Kidney epithelial cell (primary cell): ENCODE data around the gene PDE2A. TPM values are rescaled to one million over a fixed set of nuclear protein-coding genes. Genes with fewer than 3 reads are reported as not detected.

Experiments
- DNase-seq: peaks from one replicate; pipeline ENCODE4 v3.0.0-alpha.2; 2010; ENCODE audit warnings: low read depth
- H3K27me3 ChIP-seq: 2 replicates; pipeline ENCODE4 v1.6.0; 2011; ENCODE audit warnings: low read length; ENCODE audit not compliant: control insufficient read depth, insufficient read depth
- H3K36me3 ChIP-seq: 2 replicates; pipeline ENCODE4 v1.5.1; 2011; ENCODE audit warnings: low read length; ENCODE audit not compliant: control insufficient read depth, insufficient read depth
- H3K4me3 ChIP-seq: 2 replicates; pipeline ENCODE4 v1.5.1; 2011; ENCODE audit warnings: low read depth, mild to moderate bottlenecking, control low read depth, low read length
- total RNA-seq: library from RNA; depleted of rRNA; stranded (reverse); fragments of >200 nt; gene quantifications from 2 replicates; pipeline ENCODE4 v1.2.3, GENCODE V29; 2015
- TF ChIP-seq, protein P1 (sequence below): IDR thresholded peaks from 2 replicates; pipeline ENCODE4 v1.5.1; 2011; ENCODE audit warnings: mild to moderate bottlenecking, moderate library complexity, low read length, control low read depth, inconsistent platforms; ENCODE audit not compliant: insufficient read depth, poor library complexity, severe bottlenecking

PDE2A gene
- total RNA-seq, 1 donor from 2014 or later, result 4.3 TPM

DNA sequence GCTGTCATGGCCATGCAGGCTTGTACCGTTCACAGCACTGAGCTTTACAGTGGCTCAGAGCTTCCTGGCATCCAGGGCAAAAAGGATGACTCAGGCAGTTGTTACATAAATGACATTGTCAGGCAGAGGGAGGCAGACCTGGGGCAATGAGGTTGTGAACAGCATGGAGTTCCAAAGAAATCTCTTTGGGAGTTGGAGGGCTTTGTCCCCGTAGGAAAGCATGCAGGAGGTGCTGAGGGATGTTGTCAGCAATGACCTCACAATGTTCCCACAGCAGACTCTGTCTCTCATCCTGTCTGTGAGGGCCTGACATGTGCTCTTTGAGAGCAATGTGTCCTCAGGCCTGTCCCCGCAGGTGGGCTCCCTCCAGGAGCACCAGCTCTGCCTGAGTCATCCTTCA lies 25.9 kb upstream of the PDE2A start:
- Histone ChIP-seq H3K36me3 (peaks cover under 1% of the 10 kb centered on the region), H3K4me3 (no peak overlapping the region), H3K27me3 (no peaks in the 10 kb centered on the region)
- TF ChIP-seq, protein P1, sequence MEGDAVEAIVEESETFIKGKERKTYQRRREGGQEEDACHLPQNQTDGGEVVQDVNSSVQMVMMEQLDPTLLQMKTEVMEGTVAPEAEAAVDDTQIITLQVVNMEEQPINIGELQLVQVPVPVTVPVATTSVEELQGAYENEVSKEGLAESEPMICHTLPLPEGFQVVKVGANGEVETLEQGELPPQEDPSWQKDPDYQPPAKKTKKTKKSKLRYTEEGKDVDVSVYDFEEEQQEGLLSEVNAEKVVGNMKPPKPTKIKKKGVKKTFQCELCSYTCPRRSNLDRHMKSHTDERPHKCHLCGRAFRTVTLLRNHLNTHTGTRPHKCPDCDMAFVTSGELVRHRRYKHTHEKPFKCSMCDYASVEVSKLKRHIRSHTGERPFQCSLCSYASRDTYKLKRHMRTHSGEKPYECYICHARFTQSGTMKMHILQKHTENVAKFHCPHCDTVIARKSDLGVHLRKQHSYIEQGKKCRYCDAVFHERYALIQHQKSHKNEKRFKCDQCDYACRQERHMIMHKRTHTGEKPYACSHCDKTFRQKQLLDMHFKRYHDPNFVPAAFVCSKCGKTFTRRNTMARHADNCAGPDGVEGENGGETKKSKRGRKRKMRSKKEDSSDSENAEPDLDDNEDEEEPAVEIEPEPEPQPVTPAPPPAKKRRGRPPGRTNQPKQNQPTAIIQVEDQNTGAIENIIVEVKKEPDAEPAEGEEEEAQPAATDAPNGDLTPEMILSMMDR, result no peak
- no peak for DNase-seq

- Histone ChIP-seq H3K36me3 (peaks cover 7% of the 10 kb centered on the region), H3K4me3 (no peak overlapping the region), H3K27me3 (no peaks in the 10 kb centered on the region)
- TF ChIP-seq, protein P1, result no peak
- DNase-seq, result no peak
Measured at GRCh38 chr11:72697814-72698213, 23.6 kb upstream of the PDE2A start.

GRCh38 chr11:72696866-72697700 lies 22.9 kb upstream of the PDE2A start:
- H3K4me3 ChIP-seq, result no peak overlapping the region
- no peak for DNase-seq
- TF ChIP-seq, protein P1, result no peak
- no peaks in the 10 kb centered on the region for H3K27me3 ChIP-seq
- H3K36me3 ChIP-seq, result peaks cover 7% of the 10 kb centered on the region

DNA sequence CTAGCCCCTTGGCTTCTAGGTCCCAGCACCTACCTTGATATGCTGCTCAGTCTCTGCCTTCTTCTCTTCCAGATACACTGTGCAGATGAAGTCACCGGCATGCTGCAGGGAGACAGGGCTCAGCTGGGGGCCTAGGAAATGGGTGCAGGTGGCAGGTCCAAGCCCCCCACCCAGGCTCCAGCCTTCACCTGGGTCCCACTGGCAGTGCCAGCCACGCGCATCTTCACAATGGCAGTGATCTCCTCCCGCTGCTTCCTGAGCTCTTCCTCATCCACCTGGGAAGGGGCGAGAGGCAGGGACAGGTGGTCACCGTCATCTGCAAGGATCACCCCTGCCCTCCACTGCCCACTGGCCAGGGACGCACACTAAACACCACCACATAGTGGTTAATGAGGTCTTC lies 21.1 kb upstream of the PDE2A start:
- DNase-seq, result no peak
- peaks cover 7% of the 10 kb centered on the region for H3K36me3 ChIP-seq
- TF ChIP-seq, protein P1, result no peak

GRCh38 chr11:72693271-72693968 lies 19.2 kb upstream of the PDE2A start:
- Histone ChIP-seq H3K4me3 (no peak overlapping the region), H3K27me3 (no peaks in the 10 kb centered on the region), H3K36me3 (peaks cover 7% of the 10 kb centered on the region)
- no peak for DNase-seq
- TF ChIP-seq, protein P1, result no peak

More for the DNA sequence above, 21.1 kb upstream of the PDE2A start:
- no peak overlapping the region for H3K4me3 ChIP-seq
- H3K27me3 ChIP-seq, result no peaks in the 10 kb centered on the region
